ENCODE data around the gene PSORS1C1.
"Not testable (repeated sequence)": the region's sequence is repeated elsewhere in the genome, so short reads cannot be mapped to it uniquely, and the experiment has no call there.

The PSORS1C1 gene

GRCh38 chr6:31178143-31179041 is 63.8 kb downstream of the PSORS1C1 start:
- no peak for DNase-seq (ENCODE audit: low read depth)

DNA sequence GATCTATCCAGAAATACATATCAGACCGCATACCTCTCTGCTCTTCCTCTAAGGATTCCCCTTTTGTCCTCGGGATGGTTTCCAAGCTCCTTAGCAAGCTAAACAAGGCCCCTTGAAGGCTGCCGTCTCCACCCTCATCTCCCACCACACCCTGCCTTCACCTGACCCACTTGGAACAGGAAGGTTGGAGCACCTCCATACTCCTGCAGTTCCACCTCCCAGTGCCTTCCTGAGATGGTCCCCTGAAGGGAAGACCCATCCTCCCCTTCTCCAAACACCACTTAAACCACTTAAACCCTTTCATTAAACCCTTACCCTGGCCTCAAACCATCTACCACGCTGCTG is 64.4 kb downstream of the PSORS1C1 start:
- no peak for DNase-seq (ENCODE audit: low read depth)

DNA sequence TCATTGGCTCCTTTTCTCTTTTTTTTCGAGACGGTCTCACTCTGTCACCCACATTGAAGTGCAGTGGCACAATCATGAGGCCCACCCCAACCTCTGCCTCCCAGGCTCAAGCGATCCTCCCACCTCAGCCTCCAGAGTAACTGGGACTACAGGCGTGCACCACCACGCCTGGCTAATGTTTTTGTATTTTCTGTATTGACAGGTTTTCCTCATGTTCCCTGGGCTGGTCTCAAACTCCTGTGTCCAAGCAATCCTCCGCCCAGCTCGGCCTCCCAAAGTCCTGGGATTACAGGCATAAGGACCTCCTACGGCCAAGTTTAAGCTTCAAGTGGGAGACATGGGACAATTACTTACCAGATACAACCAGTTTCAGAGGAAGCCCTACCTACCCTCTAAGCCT is 65.3 kb downstream of the PSORS1C1 start:
- DNase-seq (ENCODE audit: low read depth): no peak

GRCh38 chr6:31180500-31180899 is 65.9 kb downstream of the PSORS1C1 start:
- DNase-seq (ENCODE audit: low read depth): peak; percentile 44

DNA sequence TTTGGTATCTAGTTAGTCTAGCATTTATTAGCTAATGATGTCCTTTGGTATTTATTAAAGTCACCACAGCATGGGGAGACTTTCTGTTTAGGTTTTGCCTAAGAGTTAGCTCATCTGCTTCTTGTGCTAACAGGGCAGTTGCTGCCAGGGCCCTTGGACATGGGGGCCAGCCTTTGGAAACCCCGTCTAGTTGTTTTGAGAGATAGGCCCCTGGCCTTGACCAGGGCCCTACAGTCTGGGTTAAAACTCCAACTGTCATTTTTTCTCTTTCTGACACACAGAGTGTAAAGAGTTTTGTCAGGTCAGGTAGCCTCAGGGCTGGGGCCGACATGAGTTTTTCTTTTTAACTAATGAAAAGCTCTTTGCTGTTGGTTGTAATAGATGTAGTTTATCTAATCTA is 68.7 kb downstream of the PSORS1C1 start:
- DNase-seq (ENCODE audit: low read depth): not testable (repeated sequence)

- not testable (repeated sequence) for DNase-seq (ENCODE audit: low read depth)
Observed at GRCh38 chr6:31183859-31184258, 69.3 kb downstream of the PSORS1C1 start.

DNA sequence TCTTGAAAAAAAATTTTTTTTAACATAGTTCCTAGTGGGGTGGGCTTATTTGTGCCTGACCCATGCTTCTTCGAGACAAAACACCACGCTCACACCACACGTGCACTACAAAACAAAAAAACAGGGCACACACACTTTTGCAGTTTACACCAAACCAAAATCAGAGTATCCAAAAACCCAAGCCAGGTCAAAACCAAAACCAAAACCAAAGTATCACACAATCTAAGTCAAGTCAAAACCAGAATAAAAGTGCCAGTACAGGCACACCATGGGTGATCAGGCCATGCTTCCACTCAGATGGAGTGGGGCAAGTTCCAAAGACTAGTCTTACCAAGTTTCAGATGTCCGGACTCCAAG is 71.1 kb downstream of the PSORS1C1 start:
- DNase-seq (ENCODE audit: low read depth): not testable (repeated sequence)

DNA sequence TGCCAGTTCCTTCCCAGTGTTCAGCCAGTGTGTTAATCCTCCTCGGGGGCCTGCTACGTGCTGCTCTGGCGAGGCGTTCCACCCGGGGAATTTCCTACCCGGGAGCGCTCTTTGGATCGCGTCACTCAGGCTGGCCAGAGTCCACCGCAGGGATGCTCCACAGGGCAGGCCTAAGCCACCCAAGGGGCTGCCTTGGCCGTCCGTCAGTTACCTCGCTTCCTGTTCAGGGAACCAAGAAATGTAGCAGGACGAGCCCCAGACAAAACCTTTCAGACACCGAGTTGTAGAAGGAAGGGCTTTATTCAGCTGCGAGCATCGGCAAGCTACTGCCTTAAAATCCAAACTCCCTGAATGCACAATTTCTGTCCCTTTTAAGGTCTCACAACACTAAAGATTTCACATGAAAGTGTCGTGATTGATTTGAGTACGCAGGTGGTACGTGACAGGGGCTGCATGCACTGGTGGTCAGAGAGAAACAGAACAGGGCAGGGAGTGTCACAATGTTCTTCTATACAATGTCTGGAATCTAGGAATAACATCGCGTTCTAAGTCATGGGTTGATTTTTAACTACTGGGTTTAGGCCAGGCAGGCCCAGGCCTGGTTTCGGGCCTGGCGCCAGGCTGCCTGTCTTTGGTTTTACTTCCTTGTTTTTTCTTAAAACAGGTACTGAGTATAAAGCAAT is 71.6 kb downstream of the PSORS1C1 start:
- no peak for DNase-seq (ENCODE audit: low read depth)

DNA sequence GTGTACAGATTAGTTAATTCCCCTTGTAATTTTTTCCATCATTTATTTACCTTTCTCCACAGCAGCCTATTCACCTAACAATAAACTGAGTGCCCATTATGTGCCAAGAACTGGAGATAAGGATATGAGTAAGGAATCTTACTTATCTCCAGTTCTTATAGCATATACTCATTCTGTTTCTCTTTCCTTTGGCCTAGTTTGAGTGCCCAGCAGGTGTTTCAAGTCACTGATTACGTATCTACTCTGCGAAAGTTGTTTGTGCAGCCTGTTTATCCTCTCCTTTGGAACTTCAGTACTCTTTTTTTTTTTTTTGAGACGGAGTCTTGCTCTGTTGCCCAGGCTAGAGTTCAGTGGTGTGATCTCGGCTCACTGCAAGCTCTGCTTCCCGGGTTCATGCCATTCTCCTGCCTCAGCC is 73.2 kb downstream of the PSORS1C1 start:
- DNase-seq (ENCODE audit: low read depth): no peak

GRCh38 chr6:31189223-31189622 is 74.6 kb downstream of the PSORS1C1 start:
- not testable (repeated sequence) for DNase-seq (ENCODE audit: low read depth)
